ENCODE results near the gene ARL4C.

- TF ChIP-seq CTCF (IDR thresholded peaks at IDR 0.05) (no peak), POLR2A (IDR thresholded peaks at IDR 0.05) (no peak)
These were observed 9.5 kb downstream of the ARL4C start for GRCh38 chr2:234487356-234487755.

All from testis (tissue), 2 donors.